HEK293T (cell line): ENCODE data around the gene RPS27.
"Not testable (repeated sequence)": the region's sequence is repeated elsewhere in the genome, so short reads cannot be mapped to it uniquely, and the experiment has no call there.

Source experiments
- ARNT ChIP-seq: fragments of 450-650 bp; IDR thresholded peaks from 2 replicates; pipeline ENCODE4 v1.6.1; 2017; ENCODE audit warnings: mild to moderate bottlenecking
- CTBP1 ChIP-seq: fragments of 450-650 bp; IDR thresholded peaks from 2 replicates; pipeline ENCODE4 v1.6.1; 2016; ENCODE audit warnings: borderline replicate concordance
- ELF4 ChIP-seq: fragments of 450-650 bp; IDR thresholded peaks from 2 replicates; pipeline ENCODE4 v1.6.1; 2017; ENCODE audit warnings: antibody characterized with exemption
- SP1 ChIP-seq: fragments of 450-650 bp; IDR thresholded peaks from 2 replicates; pipeline ENCODE4 v1.6.1; 2017
- SUZ12 ChIP-seq: fragments of 450-650 bp; IDR thresholded peaks from 2 replicates; pipeline ENCODE4 v1.6.1; 2016; ENCODE audit warnings: mild to moderate bottlenecking
- ZNF384 ChIP-seq: fragments of 450-650 bp; IDR thresholded peaks from 2 replicates; pipeline ENCODE4 v1.6.1; 2016
- TF ChIP-seq, protein P1 (sequence below): fragments of 450-650 bp; IDR thresholded peaks from 2 replicates; pipeline ENCODE4 v1.6.1; 2016

DNA sequence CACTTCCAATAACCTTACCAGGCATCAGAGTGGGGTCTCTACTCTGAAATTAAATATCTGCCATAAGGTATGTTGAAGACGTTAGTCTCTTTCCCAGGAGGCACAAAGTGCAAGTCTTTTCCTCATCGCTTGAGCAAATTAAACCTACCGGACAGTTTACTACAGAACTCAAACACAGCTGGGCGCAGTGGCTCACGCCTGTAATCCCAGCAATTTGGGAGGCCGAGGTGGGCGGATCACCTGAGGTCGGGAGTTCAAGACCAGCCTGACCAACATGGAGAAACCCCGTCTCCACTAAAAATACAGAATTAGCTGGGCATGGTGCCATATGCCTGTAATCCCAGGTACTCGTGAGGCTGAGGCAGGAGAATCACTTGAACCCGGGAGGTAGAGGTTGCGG lies 11.5 kb upstream of the RPS27 start:
- TF ChIP-seq SP1, CTBP1, ARNT, SUZ12, ZNF384, ELF4: not testable (repeated sequence)
- TF ChIP-seq, protein P1, sequence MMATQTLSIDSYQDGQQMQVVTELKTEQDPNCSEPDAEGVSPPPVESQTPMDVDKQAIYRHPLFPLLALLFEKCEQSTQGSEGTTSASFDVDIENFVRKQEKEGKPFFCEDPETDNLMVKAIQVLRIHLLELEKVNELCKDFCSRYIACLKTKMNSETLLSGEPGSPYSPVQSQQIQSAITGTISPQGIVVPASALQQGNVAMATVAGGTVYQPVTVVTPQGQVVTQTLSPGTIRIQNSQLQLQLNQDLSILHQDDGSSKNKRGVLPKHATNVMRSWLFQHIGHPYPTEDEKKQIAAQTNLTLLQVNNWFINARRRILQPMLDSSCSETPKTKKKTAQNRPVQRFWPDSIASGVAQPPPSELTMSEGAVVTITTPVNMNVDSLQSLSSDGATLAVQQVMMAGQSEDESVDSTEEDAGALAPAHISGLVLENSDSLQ, result not testable (repeated sequence)
